Pancreas (tissue), 10 donors: ENCODE measurements around the gene RTP2. TPM values are rescaled to one million over a fixed set of nuclear protein-coding genes. Genes with fewer than 3 reads are reported as not detected.

ENCODE experiments used
- ATAC-seq, 4 donors: fragments of 200-7000 bp; cut with Tn5 transposase; one replicate each; pipeline versions ENCODE4 v1.8.0 to v1.9.1; 2020; ENCODE audit warnings: mild to moderate bottlenecking in 4 of 4, moderate library complexity in 4 of 4
- DNase-seq, 6 donors: peaks; one replicate each; pipeline ENCODE4 v3.0.0-alpha.2; 2020
- FAIRE-seq: peaks from 2 replicates; lab custom pipeline; 2012; peaks lifted over from hg19 to GRCh38; lab: Jason Lieb, UNC
- H3K27ac ChIP-seq, 4 donors: fragments of 200-600 bp; sonication (generic); 1 replicate in 3 of 4; 2 replicates in 1 of 4; pipeline versions ENCODE4 v1.5.0 to v1.8.0; 2020
- H3K27me3 ChIP-seq, 4 donors: fragments of 200-600 bp; one replicate each; pipeline ENCODE4 v1.8.0; 2021
- H3K36me3 ChIP-seq, 3 donors: fragments of 200-600 bp; sonication (generic) in 1 of 3; one replicate each; pipeline versions ENCODE4 v1.5.0 to v1.8.0; 2020 to 2021
- H3K4me1 ChIP-seq, 3 donors: fragments of 200-600 bp; one replicate each; pipeline ENCODE4 v1.8.0; 2021
- H3K4me3 ChIP-seq, 4 donors: fragments of 200-600 bp; sonication (generic) in 2 of 4; one replicate each; pipeline versions ENCODE4 v1.5.0 to v1.8.0; 2020 to 2021
- H3K9me3 ChIP-seq, 4 donors: fragments of 200-600 bp; one replicate each; pipeline ENCODE4 v1.8.0; 2021
- WGBS, 2 donors: extraction: QIAGEN DNeasy Blood & Tissue Kit; methylation state at CpG; one replicate each; pipeline ENCODE4 v1.1.7; 2013; 5-methylcytosine and 5-hydroxymethylcytosine counted together
- intact Hi-C, 3 donors: fragments of 100-400 bp; cut with DNase I; formaldehyde crosslinking; loops; one replicate each; pipeline versions ENCODE4 v1.11.1 to v1.14.2; 2022
- polyA plus RNA-seq, 2 donors: library from polyadenylated mRNA; stranded (reverse); fragments of 200-250 nt; gene quantifications; one replicate each; pipeline ENCODE4 v1.2.3, GENCODE V29; 2013
- total RNA-seq, 6 donors: library from RNA; stranded (reverse); fragmentation: NEBNext Ultra II Directional in 4 of 6; extraction: Animal tissue kit (Norgen Biotek cat#: 25700) in 4 of 6; gene quantifications; one replicate each; pipeline versions ENCODE4 v1.2.1 to v1.2.4, GENCODE V29; 2021 to 2023
- TF ChIP-seq, protein P1 (sequence below), 4 donors: fragments of 200-600 bp; sonication (generic) in 3 of 4; IDR thresholded peaks; one replicate each; pipeline versions ENCODE4 v1.5.0 to v1.8.0; 2021; ENCODE audit warnings: antibody characterized with exemption in 4 of 4
- donor health status: healthy with polysubstance abuse.
- donor health status: DM: no; HTN: no; CAD: no; lungs with moderate emphysema.
- donor health status: DM: no; HTN: no; CAD: no.
- donor health status: control.
- donor health status: control.
- donor health status: Bipolar disorder and iron deficiency.
- donor health status: DM: yes; HTN: yes; CAD: no.
- donor health status: DM: no; HTN: no; CAD: no.
- donor health status: DM: no; HTN: no; CAD: no.
- donor health status: DM: yes; HTN: yes; CAD: no.

The RTP2 gene
- total and polyA plus RNA-seq, 8 donors = not detected

DNA sequence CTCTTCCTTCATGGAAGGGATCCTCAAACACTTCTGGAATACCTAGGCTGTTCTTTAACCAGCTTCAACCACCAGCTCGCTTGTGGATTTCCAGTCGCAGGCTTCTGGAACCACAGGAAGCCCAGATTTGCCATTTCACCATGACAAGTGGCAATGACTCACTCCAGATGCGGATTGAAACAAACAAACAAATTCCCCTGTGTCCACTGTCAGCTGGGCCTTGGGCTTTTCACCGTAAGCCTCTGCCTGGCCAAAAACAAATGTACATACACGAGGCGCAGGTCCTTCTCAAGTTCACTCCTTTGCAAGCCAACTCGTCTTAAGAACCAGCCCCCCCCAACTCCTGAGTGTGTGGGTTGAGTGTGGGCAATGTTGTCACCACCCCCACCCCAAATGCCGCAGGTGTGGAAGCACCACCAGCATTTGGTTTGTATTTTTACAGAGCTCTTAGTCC lies 34.1 kb upstream of the RTP2 start:
- TF ChIP-seq, protein P1, sequence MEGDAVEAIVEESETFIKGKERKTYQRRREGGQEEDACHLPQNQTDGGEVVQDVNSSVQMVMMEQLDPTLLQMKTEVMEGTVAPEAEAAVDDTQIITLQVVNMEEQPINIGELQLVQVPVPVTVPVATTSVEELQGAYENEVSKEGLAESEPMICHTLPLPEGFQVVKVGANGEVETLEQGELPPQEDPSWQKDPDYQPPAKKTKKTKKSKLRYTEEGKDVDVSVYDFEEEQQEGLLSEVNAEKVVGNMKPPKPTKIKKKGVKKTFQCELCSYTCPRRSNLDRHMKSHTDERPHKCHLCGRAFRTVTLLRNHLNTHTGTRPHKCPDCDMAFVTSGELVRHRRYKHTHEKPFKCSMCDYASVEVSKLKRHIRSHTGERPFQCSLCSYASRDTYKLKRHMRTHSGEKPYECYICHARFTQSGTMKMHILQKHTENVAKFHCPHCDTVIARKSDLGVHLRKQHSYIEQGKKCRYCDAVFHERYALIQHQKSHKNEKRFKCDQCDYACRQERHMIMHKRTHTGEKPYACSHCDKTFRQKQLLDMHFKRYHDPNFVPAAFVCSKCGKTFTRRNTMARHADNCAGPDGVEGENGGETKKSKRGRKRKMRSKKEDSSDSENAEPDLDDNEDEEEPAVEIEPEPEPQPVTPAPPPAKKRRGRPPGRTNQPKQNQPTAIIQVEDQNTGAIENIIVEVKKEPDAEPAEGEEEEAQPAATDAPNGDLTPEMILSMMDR (IDR thresholded peaks at IDR 0.05) = no peak
- Histone ChIP-seq H3K9me3 (no peaks in the 10 kb centered on the region), H3K27ac (peak overlapping the region in 1 of 4 donors; percentile 99), H3K4me1 (peaks cover 4 to 14% (median 7%) of the 10 kb centered on the region in 3 donors), H3K27me3 (no peaks in the 10 kb centered on the region), H3K36me3 (peaks cover 4 to 26% (median 10%) of the 10 kb centered on the region in 3 donors), H3K4me3 (peak overlapping the region in 1 of 4 donors; percentile 75)
- intact Hi-C loops = loop anchor here in 2 of 3 donors (5.0 kb wide), 2 partner anchors 1216 to 1221 kb away; no protein-coding TSS in a partner anchor
- FAIRE-seq = no peak
- ATAC-seq = no peak
- no peak for DNase-seq
- WGBS, 2 donors = 71 to 75% methylated on average over 8 of the region's 8 CpGs

- FAIRE-seq (no peak), DNase-seq (no peak), ATAC-seq (no peak)
- Histone ChIP-seq H3K36me3 (peaks cover 4 to 32% (median 16%) of the 10 kb centered on the region in 3 donors), H3K9me3 (no peaks in the 10 kb centered on the region), H3K4me1 (peaks cover 4 to 14% (median 7%) of the 10 kb centered on the region in 3 donors), H3K27me3 (no peaks in the 10 kb centered on the region), H3K27ac (peak overlapping the region in 1 of 4 donors; percentile 99), H3K4me3 (no peak overlapping the region)
- intact Hi-C loops = loop anchor here in 2 of 3 donors (5.0 kb wide), 2 partner anchors 1216 to 1221 kb away; no protein-coding TSS in a partner anchor
- WGBS, 2 donors = 65% methylated on average over 3 of the region's 3 CpGs
- TF ChIP-seq, protein P1 (IDR thresholded peaks at IDR 0.05) = no peak
These were observed 33.5 kb upstream of the RTP2 start for GRCh38 chr3:187735837-187736236.

- H3K4me3 ChIP-seq = no peak overlapping the region
- peaks cover 4 to 36% (median 20%) of the 10 kb centered on the region in 3 donors for H3K36me3 ChIP-seq
- DNase-seq = no peak
- H3K27ac ChIP-seq = no peak overlapping the region
- 93 to 95% methylated on average over 3 of the region's 3 CpGs for WGBS, 2 donors
- no peaks in the 10 kb centered on the region for H3K27me3 ChIP-seq
- H3K9me3 ChIP-seq = no peaks in the 10 kb centered on the region
- intact Hi-C loops = loop anchor here in 2 of 3 donors (5.0 kb wide), 2 partner anchors 1217 to 1222 kb away; no protein-coding TSS in a partner anchor
- peaks cover 3 to 10% (median 3%) of the 10 kb centered on the region in 3 donors for H3K4me1 ChIP-seq
- TF ChIP-seq, protein P1 (IDR thresholded peaks at IDR 0.05) = no peak
- ATAC-seq = no peak
- FAIRE-seq = no peak
These were observed 33.0 kb upstream of the RTP2 start for GRCh38 chr3:187735383-187735782.

- ATAC-seq (no peak), FAIRE-seq (no peak), DNase-seq (no peak)
- WGBS, 2 donors = 74 to 82% methylated on average over 3 of the region's 3 CpGs
- H3K27me3 ChIP-seq = no peaks in the 10 kb centered on the region
- H3K36me3 ChIP-seq = peaks cover 4 to 42% (median 25%) of the 10 kb centered on the region in 3 donors
- intact Hi-C loops = loop anchor here in 2 of 3 donors (5.0 kb wide), 2 partner anchors 1217 to 1222 kb away; no protein-coding TSS in a partner anchor
- H3K4me1 ChIP-seq = peaks cover 0 to 9% (median 0%) of the 10 kb centered on the region in 3 donors
- H3K9me3 ChIP-seq = no peaks in the 10 kb centered on the region
- TF ChIP-seq, protein P1 (IDR thresholded peaks at IDR 0.05) = no peak
- no peak overlapping the region for H3K4me3 ChIP-seq
- no peak overlapping the region for H3K27ac ChIP-seq
These were observed 32.5 kb upstream of the RTP2 start for GRCh38 chr3:187734841-187735240.

GRCh38 chr3:187733371-187733770 lies 31.0 kb upstream of the RTP2 start:
- Histone ChIP-seq H3K27me3 (no peaks in the 10 kb centered on the region), H3K36me3 (peaks cover 13 to 56% (median 39%) of the 10 kb centered on the region in 3 donors), H3K4me3 (no peak overlapping the region), H3K27ac (no peak overlapping the region), H3K4me1 (peaks cover 0 to 9% (median 0%) of the 10 kb centered on the region in 3 donors), H3K9me3 (no peaks in the 10 kb centered on the region)
- TF ChIP-seq, protein P1 (IDR thresholded peaks at IDR 0.05) = no peak
- FAIRE-seq = no peak
- 91 to 93% methylated on average over 11 of the region's 11 CpGs for WGBS, 2 donors
- DNase-seq = no peak
- intact Hi-C loops = no loop called here
- no peak for ATAC-seq
